NCI-H1417 treated with DMSO at 0.1 percent for 48 hours (cell line): ENCODE results near the gene FAM13A.

Source experiments
- DNase-seq: peaks from one replicate; lab custom pipeline; 2025; lab: John Stamatoyannopoulos, UW

The FAM13A gene

DNA sequence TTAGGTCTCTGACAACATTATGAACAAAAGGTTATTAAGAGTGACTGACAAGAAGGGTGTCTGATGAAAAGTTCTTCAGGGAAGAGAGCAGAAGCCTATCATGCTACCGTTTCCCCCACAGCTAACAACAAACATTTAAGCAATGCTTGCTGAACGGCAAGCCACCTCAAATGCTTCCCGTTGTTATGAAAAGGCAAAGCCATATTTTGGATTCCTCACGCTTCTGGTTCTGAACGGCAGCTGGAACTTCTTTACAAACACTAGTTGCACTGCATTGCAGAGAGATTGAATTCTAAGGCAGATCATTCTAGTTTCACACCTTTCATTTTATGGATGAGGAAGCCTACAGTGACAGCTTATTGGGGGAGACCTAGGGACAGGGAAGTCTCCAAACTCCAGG is 310.8 kb downstream of the FAM13A start:
- DNase-seq = no peak

DNA sequence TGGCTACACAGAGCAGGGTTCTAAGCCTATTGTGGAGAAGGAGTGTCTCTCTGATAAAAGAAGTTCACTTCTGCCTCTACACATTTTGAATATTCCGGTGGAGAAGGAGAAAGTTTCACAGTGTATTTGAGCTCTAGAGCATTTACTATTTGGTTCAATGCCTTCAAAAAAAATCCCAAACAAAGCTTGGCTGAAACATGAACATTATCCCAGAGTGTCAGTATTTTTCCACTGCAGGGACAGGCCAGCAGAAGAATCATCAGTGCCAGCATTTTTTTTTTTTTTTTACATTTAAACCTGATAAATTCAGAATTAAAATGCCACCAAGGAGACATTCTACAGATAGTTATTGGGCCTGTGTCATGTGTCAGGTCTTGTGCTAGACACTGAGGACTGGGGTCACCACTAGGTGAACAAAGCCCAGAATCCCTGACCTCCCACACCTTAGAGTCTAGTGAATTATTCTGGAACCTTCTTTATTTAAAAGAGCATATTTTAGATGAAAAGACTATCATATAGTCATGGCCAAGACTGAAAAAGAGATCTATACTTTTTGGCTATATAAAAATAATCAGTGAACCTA is 311.3 kb downstream of the FAM13A start:
- no peak for DNase-seq

DNA sequence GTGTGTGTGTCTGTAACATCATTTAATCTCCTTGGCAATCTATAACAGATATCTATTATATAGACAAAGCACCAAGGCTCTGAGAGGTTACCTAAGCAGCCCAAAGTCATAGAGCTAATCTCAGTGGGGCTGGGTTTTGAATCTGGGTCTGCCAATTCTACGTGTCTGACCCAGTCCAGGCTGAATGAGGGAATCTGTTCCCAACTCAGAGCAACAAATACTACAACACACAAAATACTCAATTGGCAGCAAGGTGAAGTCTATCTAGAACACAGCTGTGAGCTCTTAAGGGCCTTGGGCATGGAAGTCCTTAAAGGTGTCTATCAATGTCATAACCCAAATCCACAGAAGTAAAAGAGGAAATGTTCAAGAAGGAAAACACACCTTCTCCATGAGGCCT is 311.8 kb downstream of the FAM13A start:
- no peak for DNase-seq

DNA sequence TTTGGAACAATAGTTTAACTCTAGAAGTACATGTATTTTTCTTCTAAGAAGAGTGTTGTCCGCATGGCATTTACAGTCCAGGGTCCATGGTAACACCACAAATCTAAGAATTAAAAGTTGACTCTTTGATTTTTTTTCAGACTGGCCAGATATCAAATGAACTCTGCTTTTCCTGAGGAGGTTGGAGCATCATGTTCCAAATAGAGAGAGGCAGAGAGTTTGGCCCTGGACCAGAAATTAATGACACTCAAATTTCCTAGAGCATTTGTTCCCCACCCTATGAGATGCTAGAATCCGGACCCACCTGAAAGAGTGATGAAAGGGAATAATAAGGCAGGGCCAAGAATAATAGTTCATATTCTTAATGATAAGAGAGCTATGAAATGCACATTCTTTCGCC is 312.4 kb downstream of the FAM13A start:
- no peak for DNase-seq

DNA sequence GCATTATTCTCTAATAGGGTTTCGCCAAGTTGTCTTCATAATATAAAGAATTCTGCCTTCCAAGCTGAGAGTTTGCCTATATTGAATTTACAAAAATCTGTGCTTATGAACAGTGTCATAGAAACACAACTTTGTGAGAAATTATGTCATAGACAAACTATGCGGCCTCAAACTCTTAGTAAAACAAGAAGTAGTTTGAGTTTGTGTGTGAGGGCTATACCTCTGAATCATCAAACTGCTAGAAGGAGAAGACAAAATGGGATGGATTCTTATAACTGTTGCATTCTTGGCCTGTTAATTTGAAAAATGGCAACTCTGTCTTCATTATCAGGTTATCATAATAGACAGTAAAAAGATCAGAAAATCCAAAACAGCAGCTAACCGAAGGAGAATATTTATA is 313.3 kb downstream of the FAM13A start:
- DNase-seq = no peak

- DNase-seq = no peak
Measured at GRCh38 chr4:88742561-88742960, 314.4 kb downstream of the FAM13A start.

GRCh38 chr4:88738180-88738579 is 318.8 kb downstream of the FAM13A start:
- DNase-seq = no peak

DNA sequence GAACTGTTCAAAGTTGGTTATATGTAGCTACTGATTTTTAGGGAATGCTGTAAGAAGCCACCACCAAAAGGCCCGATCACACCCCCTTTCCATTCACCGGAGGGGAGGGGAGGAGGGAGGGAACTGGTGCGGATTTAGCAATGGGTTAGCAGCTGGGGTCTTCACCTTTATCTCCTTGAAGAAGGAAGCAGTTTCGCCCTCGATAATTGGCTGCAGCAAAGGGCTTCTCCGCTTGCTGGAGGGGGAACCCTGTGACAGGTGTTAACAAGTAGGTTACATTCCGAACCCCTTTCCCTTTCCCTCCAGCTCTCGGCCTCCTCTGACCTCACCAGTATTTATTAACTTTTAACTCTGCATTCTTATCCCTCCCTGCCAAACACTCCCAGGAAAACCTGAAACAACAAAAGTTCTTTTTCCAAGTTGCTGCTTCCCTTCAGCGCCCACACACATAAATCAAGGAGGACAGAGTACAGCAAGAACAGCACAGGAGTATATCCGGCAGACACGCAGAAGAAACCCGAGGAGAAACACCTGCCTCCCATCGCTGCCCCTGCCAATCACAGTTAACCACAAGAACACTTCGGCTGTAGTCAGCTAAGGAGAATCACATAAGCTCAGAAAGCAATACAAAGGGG is 319.6 kb downstream of the FAM13A start:
- DNase-seq = no peak

DNA sequence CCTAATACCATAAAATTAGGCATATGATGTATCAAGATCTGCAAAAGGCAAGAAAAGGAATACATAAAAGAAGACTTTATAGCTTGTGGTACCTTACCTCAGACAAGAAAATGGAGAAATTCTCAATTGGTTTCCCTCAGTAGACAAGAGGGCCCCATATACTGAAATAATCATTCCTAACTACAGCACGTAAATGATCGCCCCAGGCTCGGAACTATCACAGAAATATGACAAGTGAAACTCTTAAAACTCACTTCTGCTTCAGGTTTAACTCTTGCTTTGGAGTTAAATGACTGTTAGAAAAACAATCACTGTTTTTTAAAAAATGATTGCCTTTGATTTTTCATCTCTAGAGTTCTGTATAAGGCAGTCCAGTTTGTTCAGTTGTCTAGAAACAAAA is 320.7 kb downstream of the FAM13A start:
- no peak for DNase-seq

GRCh38 chr4:88735564-88735963 is 321.4 kb downstream of the FAM13A start:
- DNase-seq = no peak

GRCh38 chr4:88734403-88734949 is 322.5 kb downstream of the FAM13A start:
- DNase-seq = no peak

DNA sequence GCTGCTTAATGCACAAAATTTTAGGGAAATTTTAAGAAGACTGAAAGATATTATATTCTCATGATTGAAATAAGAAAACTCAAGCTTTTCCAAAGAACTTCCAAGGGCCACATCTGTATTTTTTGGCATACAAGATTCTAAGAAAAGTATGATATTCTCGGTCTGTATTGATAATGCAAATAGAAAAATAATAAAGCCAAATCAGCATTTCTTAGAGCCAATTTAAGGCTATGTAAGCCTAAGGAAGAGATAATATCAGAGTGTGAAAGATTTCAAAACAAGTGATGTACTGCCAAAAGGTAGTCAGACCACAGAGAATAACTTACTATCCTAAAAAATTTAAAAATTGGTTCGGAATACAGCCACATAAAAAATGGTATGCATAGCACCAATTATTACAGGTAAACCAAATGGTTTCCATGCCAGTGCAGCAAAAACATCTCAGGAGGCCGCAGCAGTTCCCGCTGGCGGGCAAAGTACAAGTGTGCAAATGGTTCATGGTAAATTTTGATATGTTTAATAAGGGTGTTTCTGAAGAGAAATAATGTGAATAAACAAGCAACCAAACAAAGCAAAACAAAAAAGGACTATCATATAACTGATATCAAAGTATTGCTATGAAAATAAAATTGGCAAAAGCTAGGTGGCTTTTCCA is 324.1 kb downstream of the FAM13A start:
- no peak for DNase-seq

- no peak for DNase-seq
Measured at GRCh38 chr4:88731381-88731780, 325.6 kb downstream of the FAM13A start.

DNA sequence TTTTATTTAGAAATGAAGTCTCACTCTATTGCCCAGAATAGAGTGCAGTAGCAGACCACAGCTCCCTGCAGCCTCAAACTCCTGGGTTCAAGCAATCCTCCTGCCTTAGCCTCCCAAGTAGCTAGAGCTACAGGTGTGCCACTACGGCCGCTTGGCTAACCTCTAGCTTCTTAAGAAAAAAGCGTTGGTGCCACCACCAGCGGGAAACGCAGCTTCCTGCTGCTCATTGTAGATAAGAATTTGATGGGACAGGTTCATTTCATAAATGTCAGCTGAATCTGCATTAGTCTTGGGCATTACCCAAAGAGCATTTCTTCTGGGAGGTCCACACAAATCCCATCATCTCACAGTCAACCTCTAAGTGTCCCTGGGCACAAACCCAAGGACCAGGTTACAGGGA is 326.2 kb downstream of the FAM13A start:
- no peak for DNase-seq

GRCh38 chr4:88729146-88729760 is 327.7 kb downstream of the FAM13A start:
- no peak for DNase-seq

DNA sequence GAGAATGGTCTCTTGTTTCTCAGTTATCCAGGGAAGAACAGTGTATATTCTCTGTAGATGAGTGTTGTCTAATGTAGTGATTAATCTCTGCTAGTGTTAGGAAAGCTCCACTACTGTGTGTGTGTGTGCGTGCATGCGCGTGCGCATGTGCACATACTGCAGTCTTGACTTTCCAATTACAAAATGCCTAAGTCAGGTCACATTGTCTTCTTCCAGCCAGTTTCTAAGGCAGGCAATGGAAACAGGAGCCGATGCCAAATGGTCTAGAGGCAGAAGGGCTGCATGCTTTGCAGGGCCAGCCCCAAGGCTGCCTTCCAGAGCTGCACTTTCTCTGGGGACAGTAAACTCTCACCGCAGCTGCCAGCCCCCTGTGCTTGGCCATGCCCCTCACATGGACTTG is 328.8 kb downstream of the FAM13A start:
- DNase-seq = no peak

- no peak for DNase-seq
Measured at GRCh38 chr4:88725986-88726385, 331.0 kb downstream of the FAM13A start.

DNA sequence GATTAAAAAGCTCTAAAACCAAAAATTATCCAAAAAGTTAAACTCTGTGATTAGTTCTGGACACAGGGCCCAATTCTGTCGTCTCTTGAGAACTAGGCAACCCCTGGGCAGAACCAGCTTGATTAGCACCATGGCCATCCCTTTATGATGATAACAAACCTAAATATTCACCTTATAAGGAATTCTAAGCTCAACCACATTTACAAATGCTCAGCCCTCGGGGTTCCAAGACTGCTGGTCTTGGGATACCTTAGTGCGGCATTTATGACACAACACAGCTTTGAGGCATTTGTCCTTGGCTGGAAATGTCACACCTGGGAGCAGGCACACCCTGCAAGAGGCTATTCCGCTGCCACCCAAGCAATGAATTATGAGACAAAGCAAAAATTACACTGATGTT is 331.8 kb downstream of the FAM13A start:
- DNase-seq = no peak

DNA sequence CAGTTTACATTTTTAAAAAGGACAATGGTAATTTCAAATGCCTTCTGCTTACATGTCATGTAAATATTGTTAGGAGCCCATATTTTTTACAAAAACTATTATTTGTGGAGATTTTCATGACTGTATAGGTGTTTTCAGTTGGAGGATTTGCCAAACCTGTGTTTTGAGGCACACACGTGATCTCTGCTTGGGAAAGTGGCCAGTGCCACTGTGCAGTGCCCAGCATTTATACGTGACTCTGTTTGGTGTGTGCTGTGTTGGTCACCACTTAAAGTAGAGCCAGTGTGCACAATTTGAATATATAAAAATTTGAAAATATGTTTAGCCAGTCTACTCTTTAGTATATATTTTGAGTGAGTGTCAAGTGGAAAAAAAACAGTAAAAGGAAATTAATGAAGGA is 332.6 kb downstream of the FAM13A start:
- no peak for DNase-seq

DNA sequence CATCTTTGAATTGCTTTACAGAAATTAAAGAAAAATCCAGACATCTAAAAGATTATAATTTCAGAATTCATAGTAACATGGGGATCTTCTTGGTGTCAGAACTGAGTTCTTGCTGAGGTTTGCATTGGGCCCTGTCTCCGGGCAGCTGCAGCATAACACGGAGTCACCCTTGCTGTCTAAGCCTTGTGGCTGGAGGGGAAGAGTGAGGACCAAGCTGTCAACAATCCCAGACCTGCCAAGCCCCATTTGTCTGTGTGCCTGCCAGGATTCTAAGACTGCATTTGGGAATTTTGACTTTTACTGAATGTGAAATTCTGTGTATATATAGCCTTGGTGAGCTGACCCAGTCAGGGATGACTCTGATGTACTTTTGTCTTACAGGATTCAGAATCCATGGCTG is 334.2 kb downstream of the FAM13A start:
- no peak for DNase-seq

GRCh38 chr4:88722276-88722780 is 334.7 kb downstream of the FAM13A start:
- DNase-seq = no peak

GRCh38 chr4:88720451-88721428 is 336.2 kb downstream of the FAM13A start:
- DNase-seq = no peak
